GM23338 (cell line): ENCODE measurements around the gene FAM53A. TPM values are rescaled to one million over a fixed set of nuclear protein-coding genes. Genes with fewer than 3 reads are reported as not detected.

Experiments used
- ATAC-seq: fragments of 200-7000 bp; cut with Tn5 transposase; 3 replicates; pipeline ENCODE4 v1.9.1; 2020
- DNase-seq: peaks from one replicate; pipeline ENCODE4 v3.0.0-alpha.2; 2015; ENCODE audit warnings: low spot score
- H2AFZ ChIP-seq: fragments of 200-600 bp; sonication (generic); 2 replicates; pipeline ENCODE4 v1.8.0; 2016; ENCODE audit warnings: antibody characterized with exemption, mild to moderate bottlenecking, moderate library complexity
- H3F3A ChIP-seq: fragments of 200-600 bp; sonication (generic); replicated peaks from 2 replicates; pipeline ENCODE4 v1.8.0; 2017; ENCODE audit warnings: antibody characterized with exemption, mixed run types, low read depth
- H3K27ac ChIP-seq: fragments of 200-600 bp; sonication (generic); 2 replicates; pipeline ENCODE4 v1.6.1; 2016; ENCODE audit warnings: low read depth
- H3K27me3 ChIP-seq: fragments of 200-600 bp; sonication (generic); 2 replicates; pipeline ENCODE4 v1.8.0; 2016; ENCODE audit warnings: mild to moderate bottlenecking, mixed run types, moderate library complexity; ENCODE audit not compliant: insufficient read depth
- H3K36me3 ChIP-seq: fragments of 200-600 bp; sonication (generic); 2 replicates; pipeline ENCODE4 v1.8.0; 2016; ENCODE audit warnings: mild to moderate bottlenecking; ENCODE audit not compliant: insufficient read depth
- H3K4me1 ChIP-seq: fragments of 200-600 bp; sonication (generic); 2 replicates; pipeline ENCODE4 v1.8.0; 2016; ENCODE audit warnings: mild to moderate bottlenecking, moderate library complexity; ENCODE audit not compliant: insufficient read depth
- H3K4me2 ChIP-seq: fragments of 200-600 bp; sonication (generic); 2 replicates; pipeline ENCODE4 v1.7.1; 2017; ENCODE audit warnings: mixed run types
- H3K4me3 ChIP-seq: fragments of 200-600 bp; sonication (generic); 2 replicates; pipeline ENCODE4 v1.6.1; 2016; ENCODE audit warnings: mixed run types
- H3K79me2 ChIP-seq: fragments of 200-600 bp; sonication (generic); replicated peaks from 2 replicates; pipeline ENCODE4 v1.8.0; 2017; ENCODE audit warnings: mild to moderate bottlenecking; ENCODE audit not compliant: insufficient read depth
- H3K9me2 ChIP-seq: fragments of 200-600 bp; sonication (generic); 2 replicates; pipeline ENCODE4 v1.8.0; 2017; ENCODE audit not compliant: insufficient read depth
- H4K20me1 ChIP-seq: fragments of 200-600 bp; sonication (generic); replicated peaks from 2 replicates; pipeline ENCODE4 v1.8.0; 2017; ENCODE audit warnings: mild to moderate bottlenecking; ENCODE audit not compliant: insufficient read depth
- H3K27ac Mint-ChIP-seq: 2 replicates; pipeline ENCODE4 v1.8.0; 2020; ENCODE audit warnings: inconsistent platforms, mild to moderate bottlenecking, moderate library complexity, mixed read lengths
- H3K27me3 Mint-ChIP-seq: 3 replicates; pipeline ENCODE4 v1.8.0; 2022; ENCODE audit warnings: low read depth, mild to moderate bottlenecking, moderate library complexity, mixed read lengths, inconsistent platforms; ENCODE audit not compliant: insufficient read depth, poor library complexity
- H3K36me3 Mint-ChIP-seq: 3 replicates; pipeline ENCODE4 v1.8.0; 2021; ENCODE audit warnings: low read depth, mild to moderate bottlenecking, inconsistent platforms, moderate library complexity, mixed read lengths
- H3K4me1 Mint-ChIP-seq: 3 replicates; pipeline ENCODE4 v1.8.0; 2020; ENCODE audit warnings: mild to moderate bottlenecking, inconsistent platforms, mixed read lengths
- H3K4me3 Mint-ChIP-seq: 3 replicates; pipeline ENCODE4 v1.8.0; 2021; ENCODE audit warnings: moderate library complexity, mild to moderate bottlenecking, inconsistent platforms, mixed read lengths
- H3K9me3 Mint-ChIP-seq: 3 replicates; pipeline ENCODE4 v1.8.0; 2020; ENCODE audit warnings: moderate library complexity, mild to moderate bottlenecking, inconsistent platforms, mixed read lengths
- CREB1 ChIP-seq: fragments of 250-450 bp; sonication (Bioruptor Pico); IDR thresholded peaks from 2 replicates; pipeline ENCODE4 v1.5.0; 2020; ENCODE audit warnings: low read depth, mild to moderate bottlenecking, moderate library complexity
- CTCF ChIP-seq, 2 experiments: fragments of 200-600 bp in 1 of 2; sonication (generic) in 1 of 2; conservative IDR thresholded peaks; 2 replicates each; pipeline versions ENCODE4 v1.5.1 to v1.6.1; 2016 to 2017; ENCODE audit warnings: antibody characterized with exemption in 2 of 2, low read depth in 2 of 2, mild to moderate bottlenecking in 2 of 2, moderate library complexity in 1 of 2
- ETS1 ChIP-seq: IDR thresholded peaks from 2 replicates; pipeline ENCODE4 v1.6.1; 2016; ENCODE audit warnings: antibody characterized with exemption
- EZH2 ChIP-seq: fragments of 200-600 bp; sonication (generic); IDR thresholded peaks from one replicate; pipeline ENCODE4 v1.8.0; 2017; ENCODE audit warnings: antibody characterized with exemption, mild to moderate bottlenecking, low read depth; ENCODE audit not compliant: unreplicated experiment
- EZH2phosphoT487 ChIP-seq: fragments of 200-600 bp; sonication (generic); IDR thresholded peaks from one replicate; pipeline ENCODE4 v1.8.1; 2018; ENCODE audit warnings: antibody characterized with exemption; ENCODE audit not compliant: unreplicated experiment
- JUNB ChIP-seq: IDR thresholded peaks from one replicate; pipeline ENCODE4 v1.6.1; 2016; ENCODE audit warnings: antibody characterized with exemption; ENCODE audit not compliant: unreplicated experiment
- NANOG ChIP-seq: IDR thresholded peaks from 2 replicates; pipeline ENCODE4 v1.6.1; 2016; ENCODE audit warnings: antibody characterized with exemption, borderline replicate concordance
- POLR2AphosphoS5 ChIP-seq: IDR thresholded peaks from 2 replicates; pipeline ENCODE4 v1.6.1; 2016; ENCODE audit warnings: antibody characterized with exemption, low read depth
- REST ChIP-seq: IDR thresholded peaks from one replicate; pipeline ENCODE4 v1.6.1; 2018; ENCODE audit warnings: antibody characterized with exemption; ENCODE audit not compliant: unreplicated experiment
- STAT1 ChIP-seq: IDR thresholded peaks from one replicate; pipeline ENCODE4 v1.6.1; 2016; ENCODE audit warnings: antibody characterized with exemption; ENCODE audit not compliant: unreplicated experiment
- ZNF114 ChIP-seq: fragments of 250-450 bp; sonication (Bioruptor Pico); IDR thresholded peaks from 2 replicates; pipeline ENCODE4 v1.5.0; 2020; ENCODE audit warnings: mild to moderate bottlenecking, moderate library complexity
- ZNF331 ChIP-seq: fragments of 250-450 bp; sonication (Bioruptor Pico); IDR thresholded peaks from 2 replicates; pipeline ENCODE4 v1.5.0; 2020; ENCODE audit warnings: low read depth, mild to moderate bottlenecking, moderate library complexity
- ZNF462 ChIP-seq: fragments of 250-450 bp; sonication (Bioruptor Pico); IDR thresholded peaks from 2 replicates; pipeline ENCODE4 v1.5.0; 2020; ENCODE audit warnings: mild to moderate bottlenecking, moderate library complexity
- polyA plus RNA-seq: library from polyadenylated mRNA; unstranded; fragments of >200 nt; fragmentation: Nextera tagmentation; extraction: Ambion mirVana; gene quantifications from 2 replicates; pipeline ENCODE4 v1.2.1, GENCODE V29; 2016
- total RNA-seq: library from RNA; depleted of rRNA; stranded (reverse); fragments of >200 nt; shearing (Covaris generic); gene quantifications from 2 replicates; pipeline ENCODE4 v1.2.3, GENCODE V29; 2014

The FAM53A gene
- total and polyA plus RNA-seq, 2 experiments from 2014 or later, result 1.1 to 3.1 TPM

- H3F3A ChIP-seq, result no peaks in the 10 kb centered on the region
- 0 out of 2 replicates have a peak, but pooled peaks cover 5% of the 10 kb centered on the region for H3K4me1 ChIP-seq
- TF ChIP-seq ETS1 (no peak), CTCF (conservative IDR thresholded peaks at IDR 0.05; ENCODE audit: low read depth in 2 of 2) (no peak), ZNF114 (CRISPR knock-in tag) (no peak), ZNF462 (CRISPR knock-in tag) (no peak), CREB1 (CRISPR knock-in tag) (no peak), STAT1 (no peak), EZH2 (no peak), POLR2AphosphoS5 (no peak), REST (no peak), JUNB (no peak), EZH2phosphoT487 (no peak), NANOG (no peak), ZNF331 (CRISPR knock-in tag) (no peak)
- no peak overlapping the region for H3K4me2 ChIP-seq
- DNase-seq (no peak), ATAC-seq (no peak)
- H3K27ac ChIP-seq, result no peak overlapping the region
- no peaks in the 10 kb centered on the region; the same call in 2 of the 3 replicates for H3K36me3 Mint-ChIP-seq
- H2AFZ ChIP-seq, result no peak overlapping the region
- H3K27me3 ChIP-seq, result no peaks in the 10 kb centered on the region
- H4K20me1 ChIP-seq, result no peaks in the 10 kb centered on the region
- H3K27ac Mint-ChIP-seq, result no peak overlapping the region
- H3K36me3 ChIP-seq, result no peaks in the 10 kb centered on the region
- H3K4me1 Mint-ChIP-seq, result peaks cover 15% of the 10 kb centered on the region
- no peaks in the 10 kb centered on the region for H3K79me2 ChIP-seq
- no peak overlapping the region for H3K4me3 Mint-ChIP-seq
- no peaks in the 10 kb centered on the region for H3K9me2 ChIP-seq
- H3K27me3 Mint-ChIP-seq, result peaks cover 6% of the 10 kb centered on the region
- no peak overlapping the region for H3K4me3 ChIP-seq
- no peaks in the 10 kb centered on the region for H3K9me3 Mint-ChIP-seq
These were observed 82.6 kb downstream of the FAM53A start for GRCh38 chr4:1601533-1601835.
